IMR-90 (cell line): ENCODE measurements around the gene SH3RF3. TPM values are rescaled to one million over a fixed set of nuclear protein-coding genes. Genes with fewer than 3 reads are reported as not detected.
A peak's percentile ranks its signal among the peaks of the same experiment; 100 is the strongest.

Experiments
- ATAC-seq: fragments of 200-7000 bp; cut with Tn5 transposase; 2 replicates; pipeline ENCODE4 v1.9.1; 2020; ENCODE audit warnings: low read depth, mild to moderate bottlenecking, moderate library complexity
- BruUV-seq: library from RNA; stranded (reverse); fragments of 400-500 nt; replicated peaks from 2 replicates; lab custom pipeline; 2021; lab: Mats Ljungman, UMichigan
- CTCF ChIA-PET: fragments of 300-600 bp; formaldehyde crosslinking; extraction: SDS; loops from one replicate; lab custom pipeline; 2021; ENCODE audit warnings: antibody characterized with exemption; lab: Yijun Ruan, JAX
- POLR2A ChIA-PET: fragments of 300-600 bp; sonication (Branson Sonifier 250); formaldehyde crosslinking; loops from one replicate; lab custom pipeline; 2022; ENCODE audit warnings: antibody characterized with exemption; ENCODE audit not compliant: unreplicated experiment; lab: Charles Lee
- DNase-seq: peaks from one replicate; pipeline ENCODE4 v3.0.0; 2013
- H2AFZ ChIP-seq: replicated peaks from 2 replicates; pipeline ENCODE3; 2013; ENCODE audit warnings: low read length, mild to moderate bottlenecking; ENCODE audit not compliant: poor library complexity
- H2AK5ac ChIP-seq: 2 replicates; pipeline ENCODE4 v1.6.1; 2013; ENCODE audit warnings: low read depth, low read length, inconsistent platforms
- H2AK9ac ChIP-seq: replicated peaks from 2 replicates; pipeline ENCODE3; 2013; ENCODE audit warnings: mild to moderate bottlenecking, low read depth, low read length, moderate library complexity; ENCODE audit not compliant: poor library complexity
- H2BK120ac ChIP-seq: 2 replicates; pipeline ENCODE4 v1.6.1; 2013; ENCODE audit warnings: low read depth, low read length, inconsistent platforms
- H2BK15ac ChIP-seq: 3 replicates; pipeline ENCODE4 v1.6.1; 2013; ENCODE audit warnings: low read depth, low read length, inconsistent platforms
- H2BK20ac ChIP-seq: 2 replicates; pipeline ENCODE4 v1.6.1; 2013; ENCODE audit warnings: low read depth, mild to moderate bottlenecking, inconsistent platforms, low read length, moderate library complexity
- H2BK5ac ChIP-seq: 2 replicates; pipeline ENCODE4 v1.6.1; 2013; ENCODE audit warnings: mild to moderate bottlenecking, low read depth, low read length, inconsistent platforms; ENCODE audit not compliant: poor library complexity, severe bottlenecking
- H3K14ac ChIP-seq: replicated peaks from 2 replicates; pipeline ENCODE4 v1.6.1; 2013; ENCODE audit warnings: low read depth, low read length, inconsistent platforms
- H3K18ac ChIP-seq: 2 replicates; pipeline ENCODE4 v1.6.1; 2013; ENCODE audit warnings: low read depth, low read length, control low read depth
- H3K23ac ChIP-seq: 2 replicates; pipeline ENCODE4 v1.6.1; 2013; ENCODE audit warnings: low read depth, low read length, inconsistent platforms
- H3K27ac ChIP-seq: 2 replicates; pipeline ENCODE4 v1.5.1; 2013; ENCODE audit warnings: mild to moderate bottlenecking, control low read depth, low read length; ENCODE audit not compliant: insufficient read depth
- H3K27me3 ChIP-seq: 2 replicates; pipeline ENCODE4 v1.6.1; 2013; ENCODE audit warnings: low read length; ENCODE audit not compliant: control insufficient read depth, insufficient read depth
- H3K36me3 ChIP-seq: 2 replicates; pipeline ENCODE4 v1.6.1; 2013; ENCODE audit warnings: low read length, mixed read lengths; ENCODE audit not compliant: control insufficient read depth, insufficient read depth
- H3K4ac ChIP-seq: 2 replicates; pipeline ENCODE4 v1.6.1; 2013; ENCODE audit warnings: low read depth, low read length, inconsistent platforms
- H3K4me1 ChIP-seq: 2 replicates; pipeline ENCODE4 v1.6.1; 2013; ENCODE audit warnings: low read length, mixed read lengths; ENCODE audit not compliant: control insufficient read depth, insufficient read depth
- H3K4me2 ChIP-seq: 2 replicates; pipeline ENCODE4 v1.6.1; 2013; ENCODE audit warnings: low read depth, mild to moderate bottlenecking, control low read depth, low read length, moderate library complexity
- H3K4me3 ChIP-seq: 2 replicates; pipeline ENCODE4 v1.5.1; 2013; ENCODE audit warnings: low read depth, mild to moderate bottlenecking, control low read depth, low read length, moderate library complexity; ENCODE audit not compliant: insufficient read depth
- H3K56ac ChIP-seq: 2 replicates; pipeline ENCODE4 v1.6.1; 2013; ENCODE audit warnings: low read length, inconsistent platforms; ENCODE audit not compliant: insufficient read depth; ENCODE audit errors: extremely low read depth
- H3K79me1 ChIP-seq, 2 experiments: 2 replicates each; pipeline ENCODE4 v1.6.1; 2013; ENCODE audit warnings: low read length in 2 of 2, inconsistent platforms in 1 of 2, low read depth in 1 of 2
- H3K9ac ChIP-seq: 2 replicates; pipeline ENCODE4 v1.6.1; 2013; ENCODE audit warnings: low read depth, low read length, control low read depth
- H3K9me1 ChIP-seq: 2 replicates; pipeline ENCODE4 v1.6.1; 2013; ENCODE audit warnings: low read length, inconsistent platforms; ENCODE audit not compliant: insufficient read depth
- H3K9me3 ChIP-seq: 2 replicates; pipeline ENCODE4 v1.6.1; 2013; ENCODE audit warnings: low read length; ENCODE audit not compliant: control insufficient read depth, insufficient read depth
- H4K20me1 ChIP-seq: 2 replicates; pipeline ENCODE4 v1.6.1; 2013; ENCODE audit warnings: low read length, inconsistent platforms; ENCODE audit not compliant: insufficient read depth
- H4K5ac ChIP-seq: 2 replicates; pipeline ENCODE4 v1.6.1; 2013; ENCODE audit warnings: mild to moderate bottlenecking, low read depth, low read length, control low read depth
- H4K8ac ChIP-seq, 2 experiments: 2 replicates each; pipeline ENCODE4 v1.6.1; 2013; ENCODE audit warnings: low read depth in 2 of 2, low read length in 2 of 2, control low read depth in 1 of 2, inconsistent platforms in 1 of 2
- H4K91ac ChIP-seq: 2 replicates; pipeline ENCODE4 v1.6.1; 2013; ENCODE audit warnings: low read depth, low read length, inconsistent platforms; ENCODE audit not compliant: insufficient read depth
- BHLHE40 ChIP-seq: fragments of 150-350 bp; IDR thresholded peaks from 2 replicates; pipeline ENCODE4 v1.6.1; 2016; ENCODE audit warnings: mild to moderate bottlenecking, low read depth, low read length
- MXI1 ChIP-seq: IDR thresholded peaks from 2 replicates; pipeline ENCODE4 v1.6.1; 2012; ENCODE audit warnings: low read depth, mild to moderate bottlenecking, low read length, moderate library complexity, borderline replicate concordance
- POLR2A ChIP-seq: IDR thresholded peaks from 2 replicates; pipeline ENCODE4 v1.6.1; 2012; ENCODE audit warnings: mild to moderate bottlenecking, low read depth, low read length
- WGBS, 2 experiments: methylation state at CpG; one replicate each; pipeline versions ENCODE4 v1.1.5 to v1.1.7; 2013; ENCODE audit warnings: missing lambda C conversion rate in 2 of 2; ENCODE audit not compliant: insufficient read length in 1 of 2; ENCODE audit errors: extremely low coverage in 2 of 2; 5-methylcytosine and 5-hydroxymethylcytosine counted together
- dilution Hi-C: fragments of 300-500 bp; cut with HindIII; formaldehyde crosslinking; loops from one replicate; pipeline ENCODE4 v1.14.3; 2018; ENCODE audit warnings: low sequenced_read_pairs; ENCODE audit not compliant: unreplicated experiment
- in situ Hi-C: fragments of 300-500 bp; cut with MboI; formaldehyde crosslinking; loops from 3 replicates; pipeline ENCODE4 v1.14.3; 2019; ENCODE audit warnings: low sequenced_read_pairs, inconsistent platforms, mixed read lengths
- intact Hi-C: fragments of 100-400 bp; cut with micrococcal nuclease; formaldehyde crosslinking; loops from 2 replicates; pipeline ENCODE4 v1.10.0; 2022
- polyA plus RNA-seq, 3 experiments: library from polyadenylated mRNA; depleted of rRNA; stranded (reverse); fragments of >200 nt; gene quantifications; 2 replicates each; pipeline ENCODE4 v1.2.3, GENCODE V29; 2012; ENCODE audit warnings: low replicate concordance in 1 of 3
- total RNA-seq: library from RNA; depleted of rRNA; stranded (reverse); fragments of >200 nt; gene quantifications from 2 replicates; pipeline ENCODE4 v1.2.3, GENCODE V29; 2012

The SH3RF3 gene
- total and polyA plus RNA-seq, 2 of the 4 experiments (the other 2 are of a cell fraction) = 3.4 to 5.3 TPM

DNA sequence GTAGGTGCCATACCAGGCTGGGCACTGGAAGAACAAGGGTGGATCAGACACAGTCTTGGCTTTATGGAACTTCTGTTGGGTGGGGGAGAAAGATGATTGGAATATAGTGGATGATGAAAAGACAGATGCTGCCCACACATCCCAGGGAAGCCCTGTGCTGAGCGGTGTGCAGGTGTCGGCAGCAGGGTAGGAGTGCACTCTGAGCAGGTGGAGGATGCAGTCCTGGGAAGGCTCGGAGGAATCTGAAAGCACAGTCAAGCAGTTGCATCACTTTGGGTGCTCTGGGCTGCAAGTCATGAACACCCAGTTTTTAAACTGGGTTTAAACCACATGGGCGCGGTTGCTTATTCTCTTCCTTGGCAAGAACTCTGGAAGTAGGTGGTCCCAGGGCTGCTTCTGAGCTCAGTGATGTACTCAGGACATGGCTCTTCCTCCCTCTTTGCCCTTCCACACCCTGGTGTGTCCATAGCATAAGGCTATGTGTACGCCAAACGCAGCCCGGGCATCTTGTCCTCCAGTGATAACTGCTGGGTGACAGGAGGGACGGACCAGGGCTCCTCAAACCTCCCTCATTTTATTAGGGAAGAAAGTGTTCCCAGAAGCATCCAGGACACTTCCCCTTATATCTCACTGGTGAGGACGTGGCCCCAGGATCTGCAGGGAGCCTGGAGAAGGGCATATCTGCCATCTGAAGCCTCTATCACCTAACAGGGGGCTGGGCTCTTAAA lies 84.0 kb downstream of the SH3RF3 start (continued):
- TF ChIP-seq POLR2A = no peak

DNA sequence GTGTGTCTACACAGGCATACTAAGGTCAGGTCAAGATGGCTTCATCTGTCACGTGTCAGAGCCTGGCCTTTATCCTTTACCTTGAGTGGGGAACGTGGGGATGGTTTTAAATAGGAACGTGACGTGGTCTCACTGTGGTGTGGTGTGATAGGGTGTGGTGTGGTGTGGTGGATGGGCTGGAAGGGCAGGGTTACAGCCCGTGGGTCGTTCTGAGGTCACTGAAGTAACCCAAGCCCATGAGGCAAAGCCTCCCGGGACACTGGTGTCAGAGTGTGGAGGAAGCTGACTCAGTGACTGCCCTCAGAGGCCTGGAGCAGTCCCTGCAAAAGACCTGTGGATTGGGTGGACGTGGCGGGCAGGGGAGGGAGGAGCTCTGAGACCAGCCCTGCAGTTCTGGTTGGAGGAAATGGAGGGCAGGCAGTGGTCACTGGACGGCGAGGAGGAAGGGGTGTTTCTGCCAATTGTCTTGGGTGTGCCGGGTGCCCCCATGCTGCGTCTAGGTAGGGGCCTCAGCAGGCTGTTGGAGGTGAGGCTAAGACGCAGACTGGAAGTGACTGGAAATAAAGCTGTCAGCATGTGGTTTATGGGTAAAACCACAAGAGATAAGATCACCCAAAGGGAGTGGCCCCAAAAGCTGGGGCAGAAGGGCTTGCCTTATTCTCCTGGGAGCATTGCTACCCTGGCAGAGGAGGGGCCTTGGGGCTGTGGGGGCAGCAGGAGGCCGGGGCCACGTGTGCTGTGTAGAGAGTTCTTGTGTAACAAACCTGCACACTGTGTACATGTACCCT lies 84.8 kb downstream of the SH3RF3 start:
- dilution Hi-C loops = no loop called here
- Histone ChIP-seq H3K14ac (peak overlapping the region; percentile 73), H3K9me3 (no peaks in the 10 kb centered on the region; the same call in 1 of the 2 replicates), H2BK5ac (no peak overlapping the region), H2BK15ac (peak overlapping the region; percentile 32; the same call in 2 of the 3 replicates), H3K27ac (no peak overlapping the region), H4K8ac (peak overlapping the region in 1 of 2 experiments; percentile 65; a peak in 2 of 4 replicates), H4K5ac (no peak overlapping the region), H2BK20ac (peak overlapping the region; percentile 31; the same call in 1 of the 2 replicates), H3K4ac (peak overlapping the region; percentile 65), H3K36me3 (no peaks in the 10 kb centered on the region), H4K91ac (peak overlapping the region; percentile 58), H2AK5ac (peak overlapping the region; percentile 95), H3K4me1 (peaks cover 42% of the 10 kb centered on the region), H3K9me1 (peaks cover 65% of the 10 kb centered on the region), H3K23ac (peak overlapping the region; percentile 46; the same call in 1 of the 2 replicates), H3K18ac (0 out of 2 replicates have a peak overlapping the region, but pooled peaks have one; percentile 1), H2AFZ (peak overlapping the region; percentile 4), H3K9ac (no peak overlapping the region), H3K4me3 (no peak overlapping the region), H2AK9ac (peak overlapping the region; percentile 32), H3K27me3 (no peaks in the 10 kb centered on the region), H3K56ac (no peak overlapping the region), H3K4me2 (no peak overlapping the region), H2BK120ac (peak overlapping the region; percentile 56; the same call in 1 of the 2 replicates), H4K20me1 (peaks cover 75% of the 10 kb centered on the region), H3K79me1 (peaks cover 66 to 94% of the 10 kb centered on the region in 2 experiments)
- no TSS peak for BruUV-seq
- 70% methylated on average over 7 of the region's 16 CpGs; no CpG with 5 or more reads in 1 of the 2 experiments for WGBS, 2 experiments
- TF ChIP-seq MXI1 (no peak), BHLHE40 (0 out of 2 replicates have a peak, but pooled peaks have one; percentile 2)
- POLR2A ChIA-PET = no interaction called here
- DNase-seq (peak; percentile 67), ATAC-seq (peak; percentile 8; the same call in 1 of the 2 replicates)
- CTCF ChIA-PET = no interaction called here
- in situ Hi-C loops = loop anchor here (10.0 kb wide), 1 partner anchor 79 kb away; no protein-coding TSS in a partner anchor
- intact Hi-C loops = no loop called here
